ENCODE data around the gene ECEL1.

Gene ECEL1

DNA sequence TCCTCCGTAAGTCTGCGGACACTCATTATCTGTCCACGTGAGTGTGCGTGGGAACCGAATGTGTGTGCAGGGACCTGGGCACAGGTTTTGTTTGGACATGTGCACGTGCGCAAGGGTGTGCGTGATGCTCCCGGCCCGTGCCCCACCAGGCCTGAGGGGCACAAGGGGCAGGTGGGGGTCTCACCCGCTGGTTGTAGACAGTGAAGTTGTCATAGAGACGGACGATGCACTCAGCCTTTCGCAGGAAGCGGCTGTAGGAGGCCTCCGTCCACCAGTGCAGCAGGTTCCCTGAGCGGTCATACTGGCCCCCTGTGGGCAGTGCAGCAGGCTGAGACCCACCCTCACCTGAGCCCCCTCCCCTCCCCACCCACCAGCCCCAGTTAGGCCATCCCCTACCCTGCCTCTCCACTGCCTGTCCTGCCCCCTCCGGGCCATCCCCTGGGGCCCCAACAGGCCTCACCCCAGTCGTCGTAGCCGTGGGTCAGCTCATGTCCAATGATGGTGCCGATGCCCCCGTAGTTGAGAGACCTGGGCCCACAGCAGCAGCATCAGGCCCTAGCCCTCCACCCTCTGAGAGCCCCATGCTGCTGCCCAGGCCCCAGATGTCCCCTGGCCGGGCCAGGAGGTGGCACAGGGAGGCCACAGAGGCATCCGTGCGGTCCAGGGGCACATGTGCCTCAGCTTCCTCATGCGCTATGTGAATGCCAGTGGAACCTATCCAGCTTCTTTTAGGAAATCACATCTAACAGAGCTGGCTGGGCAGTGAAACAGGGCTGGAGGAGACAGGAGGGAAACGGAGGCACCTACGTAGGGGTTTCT is 6.1 kb downstream of the ECEL1 start:
- no peak overlapping the region for H3K27ac ChIP-seq
- TF ChIP-seq, protein P1, sequence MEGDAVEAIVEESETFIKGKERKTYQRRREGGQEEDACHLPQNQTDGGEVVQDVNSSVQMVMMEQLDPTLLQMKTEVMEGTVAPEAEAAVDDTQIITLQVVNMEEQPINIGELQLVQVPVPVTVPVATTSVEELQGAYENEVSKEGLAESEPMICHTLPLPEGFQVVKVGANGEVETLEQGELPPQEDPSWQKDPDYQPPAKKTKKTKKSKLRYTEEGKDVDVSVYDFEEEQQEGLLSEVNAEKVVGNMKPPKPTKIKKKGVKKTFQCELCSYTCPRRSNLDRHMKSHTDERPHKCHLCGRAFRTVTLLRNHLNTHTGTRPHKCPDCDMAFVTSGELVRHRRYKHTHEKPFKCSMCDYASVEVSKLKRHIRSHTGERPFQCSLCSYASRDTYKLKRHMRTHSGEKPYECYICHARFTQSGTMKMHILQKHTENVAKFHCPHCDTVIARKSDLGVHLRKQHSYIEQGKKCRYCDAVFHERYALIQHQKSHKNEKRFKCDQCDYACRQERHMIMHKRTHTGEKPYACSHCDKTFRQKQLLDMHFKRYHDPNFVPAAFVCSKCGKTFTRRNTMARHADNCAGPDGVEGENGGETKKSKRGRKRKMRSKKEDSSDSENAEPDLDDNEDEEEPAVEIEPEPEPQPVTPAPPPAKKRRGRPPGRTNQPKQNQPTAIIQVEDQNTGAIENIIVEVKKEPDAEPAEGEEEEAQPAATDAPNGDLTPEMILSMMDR (conservative IDR thresholded peaks at IDR 0.05), result no peak
- no peak for TF ChIP-seq ZFX (IDR thresholded peaks at IDR 0.05)

DNA sequence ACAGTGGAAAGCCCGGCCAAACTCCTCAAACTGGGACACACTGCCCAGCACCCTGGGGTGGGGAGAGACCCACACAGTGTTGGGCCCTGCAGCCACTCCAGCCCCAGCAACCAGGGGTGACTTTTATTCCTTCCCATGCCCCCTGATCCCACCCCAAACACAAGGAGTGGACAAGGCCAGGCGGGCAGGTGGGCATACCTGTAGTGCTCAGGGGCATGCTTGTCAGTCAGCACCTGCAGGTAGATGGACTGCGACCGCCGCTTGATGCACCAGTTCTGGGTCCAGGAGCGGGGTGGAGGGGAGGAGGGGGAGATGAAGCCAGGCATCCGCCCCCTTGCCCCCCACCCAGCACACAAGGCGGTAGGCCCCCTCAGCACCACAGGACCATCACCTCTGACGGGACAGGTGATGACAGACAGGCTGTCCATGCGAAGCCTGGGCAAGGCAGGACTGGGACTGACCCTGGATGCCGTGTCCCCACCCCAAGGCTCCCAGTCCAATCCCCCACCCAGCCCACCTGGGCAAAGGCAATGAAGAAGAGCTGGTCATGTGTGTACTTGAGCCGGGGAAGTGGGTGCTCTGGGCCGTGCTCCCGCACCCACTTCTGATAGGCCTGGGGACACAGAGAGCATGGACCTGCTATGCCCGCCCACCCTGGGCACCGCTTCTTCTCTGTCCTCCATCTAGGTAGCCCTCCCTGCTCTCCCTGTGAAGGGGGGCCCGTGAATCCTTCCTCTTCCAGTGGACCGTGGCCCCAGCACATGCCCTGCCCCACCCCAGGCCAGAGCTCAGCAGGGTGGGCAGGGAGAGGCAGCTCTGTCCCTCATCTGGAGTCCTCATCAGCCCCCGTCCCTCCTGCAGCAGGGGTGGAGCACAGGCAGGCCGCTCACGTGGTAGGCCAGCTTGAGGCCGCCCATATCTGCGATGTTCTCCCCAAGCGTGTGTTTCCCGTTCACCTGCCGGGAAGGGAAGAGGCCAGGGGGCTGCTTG is 7.1 kb downstream of the ECEL1 start:
- no peak for TF ChIP-seq ZFX (IDR thresholded peaks at IDR 0.05)

DNA sequence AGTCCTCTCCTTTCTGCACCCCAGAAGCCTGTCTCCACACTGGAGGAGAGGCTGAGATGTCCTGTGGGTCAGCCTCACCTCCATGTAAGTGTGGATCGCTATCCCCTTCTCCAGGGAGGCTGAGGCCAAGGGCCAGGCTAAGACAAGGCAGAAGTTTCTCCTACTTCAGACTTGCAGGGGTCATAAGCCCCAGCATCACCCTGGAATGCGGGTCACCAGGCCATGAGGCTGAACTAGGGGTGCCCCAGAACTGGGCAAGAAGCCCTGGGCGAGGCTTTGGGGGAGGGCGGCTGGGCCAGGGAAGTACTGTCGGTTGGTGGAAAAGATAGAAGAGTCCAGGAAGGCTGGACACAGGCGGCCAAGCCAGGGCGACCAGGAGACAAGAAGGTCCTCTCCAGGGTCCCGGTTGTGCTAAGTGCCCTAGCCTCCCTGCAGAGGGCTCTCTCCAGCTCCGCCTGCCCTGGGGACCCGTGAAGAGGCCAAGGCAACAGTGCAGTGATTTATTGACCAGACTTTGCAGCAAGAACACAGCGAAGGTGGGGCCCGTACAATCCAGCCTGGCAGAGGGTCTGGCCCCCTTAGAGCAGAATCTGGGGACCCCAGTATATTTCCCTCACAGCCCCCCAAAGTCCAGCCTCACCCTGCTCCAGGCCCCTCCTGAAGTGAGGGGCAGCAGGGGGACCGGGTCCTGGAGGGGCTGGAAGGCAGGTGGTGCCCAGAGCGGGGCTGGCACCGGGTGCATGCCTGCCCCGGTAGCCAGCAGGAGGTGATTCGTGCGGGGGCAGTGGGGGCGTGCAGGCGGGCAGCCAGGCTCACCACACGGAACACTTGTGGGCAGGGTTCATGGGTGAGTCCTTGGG is 8.1 kb downstream of the ECEL1 start:
- H3K27ac ChIP-seq, result no peak overlapping the region
- TF ChIP-seq, protein P1 (conservative IDR thresholded peaks at IDR 0.05), result no peak
- no peak for TF ChIP-seq ZFX (IDR thresholded peaks at IDR 0.05)

More for the DNA sequence above, 7.1 kb downstream of the ECEL1 start:
- H3K27ac ChIP-seq, result no peak overlapping the region

DNA sequence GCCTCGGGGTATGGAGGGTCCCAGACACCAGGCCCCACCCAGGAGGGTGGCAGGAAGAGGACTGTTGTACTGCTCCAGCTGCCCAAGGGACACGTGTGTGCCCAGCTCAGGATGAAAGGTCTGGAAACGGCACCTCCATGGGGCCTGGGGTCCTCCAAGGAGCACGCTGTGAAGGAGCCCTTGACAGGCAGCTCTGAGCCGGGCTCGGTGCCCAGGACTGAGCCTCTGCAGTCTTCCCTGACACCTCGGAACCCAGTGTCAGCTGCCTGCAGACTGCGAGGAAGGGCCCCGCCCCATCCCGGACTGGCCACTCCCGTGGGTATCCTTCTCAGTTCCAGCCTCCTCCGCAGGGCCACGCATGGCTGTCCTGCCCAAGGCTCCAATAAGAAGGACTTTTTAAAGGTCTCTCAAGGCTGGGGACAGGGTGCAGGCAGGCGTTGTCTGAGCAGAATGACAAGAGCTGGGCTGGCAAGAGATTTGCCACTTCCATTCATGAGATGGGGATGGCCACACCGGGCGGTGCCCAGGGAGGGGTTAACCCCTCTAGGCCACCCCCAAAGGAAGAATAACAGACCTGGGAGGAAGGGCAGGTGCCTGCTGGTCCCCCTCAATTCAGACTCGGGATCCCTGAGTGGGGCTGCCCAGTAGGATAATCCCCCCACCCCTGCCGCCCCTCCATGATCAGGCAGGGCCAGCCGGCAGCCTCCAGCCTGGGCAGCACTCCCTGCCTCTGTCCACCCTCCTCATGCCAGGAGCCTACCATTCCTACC is 8.9 kb downstream of the ECEL1 start:
- no peak for TF ChIP-seq ZFX (IDR thresholded peaks at IDR 0.05)
- TF ChIP-seq, protein P1 (conservative IDR thresholded peaks at IDR 0.05), result no peak
- H3K27ac ChIP-seq, result no peak overlapping the region

DNA sequence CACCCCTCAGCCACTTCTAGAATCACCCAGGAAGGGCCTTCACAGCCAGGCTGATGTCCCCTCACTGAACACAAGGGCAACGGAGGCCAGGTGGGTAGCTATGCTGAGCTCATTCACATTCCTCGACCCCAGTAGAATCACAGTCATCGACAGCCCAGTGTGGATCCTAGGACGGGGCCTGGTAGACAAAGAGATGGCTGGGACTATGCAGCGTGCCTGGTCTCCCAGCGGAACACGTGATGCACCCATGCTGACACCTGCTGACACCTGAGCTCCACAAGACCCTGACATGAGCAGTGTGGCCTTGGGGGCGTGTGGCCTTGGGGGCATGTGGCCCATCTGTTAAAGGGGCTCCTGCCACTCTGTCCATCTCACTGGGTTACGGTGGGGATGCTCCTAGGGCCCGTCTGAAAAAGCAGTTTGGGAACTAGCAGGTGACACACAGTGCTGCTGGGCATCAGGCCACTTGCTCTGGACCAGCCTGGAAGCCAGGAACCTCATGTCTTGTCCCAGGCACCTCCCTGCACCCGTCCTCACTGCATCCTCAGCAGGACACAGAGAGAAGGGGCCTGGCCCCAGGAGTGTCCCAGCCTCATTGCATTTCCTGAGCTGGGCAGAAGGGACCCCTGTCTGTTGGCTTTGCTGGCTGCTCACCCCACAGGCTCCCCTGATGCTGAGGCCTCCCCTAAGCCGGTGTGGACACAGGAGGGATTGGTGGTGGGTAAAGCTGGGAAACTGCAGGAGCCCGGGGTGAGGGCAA is 9.7 kb downstream of the ECEL1 start:
- no peak overlapping the region for H3K27ac ChIP-seq
- TF ChIP-seq ZFX (IDR thresholded peaks at IDR 0.05), result no peak
- TF ChIP-seq, protein P1 (conservative IDR thresholded peaks at IDR 0.05), result no peak

DNA sequence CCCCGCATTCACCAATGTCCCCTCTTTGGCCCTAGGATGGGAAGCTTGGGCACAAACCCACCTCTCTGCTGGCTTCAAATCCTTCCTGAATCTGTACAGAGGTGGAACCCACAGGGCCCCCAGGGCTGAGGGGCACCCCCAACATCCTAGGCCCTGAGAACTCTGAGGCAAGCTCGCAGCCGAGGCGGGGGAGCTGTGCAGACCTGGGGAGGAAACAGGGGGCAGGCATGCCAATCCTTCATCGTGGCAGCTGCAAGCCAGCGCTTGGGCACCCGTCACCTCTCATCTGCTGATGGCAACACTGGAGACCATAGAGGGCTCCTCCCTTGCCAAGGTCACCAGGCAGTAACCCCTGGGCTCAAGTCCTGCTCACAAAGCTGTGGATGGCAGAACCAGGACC is 10.8 kb downstream of the ECEL1 start:
- TF ChIP-seq ZFX (IDR thresholded peaks at IDR 0.05), result no peak
- TF ChIP-seq, protein P1 (conservative IDR thresholded peaks at IDR 0.05), result no peak

More for the DNA sequence above, 10.8 kb downstream of the ECEL1 start:
- H3K27ac ChIP-seq, result no peak overlapping the region
